ENCODE results near the gene RASD2.

The RASD2 gene

DNA sequence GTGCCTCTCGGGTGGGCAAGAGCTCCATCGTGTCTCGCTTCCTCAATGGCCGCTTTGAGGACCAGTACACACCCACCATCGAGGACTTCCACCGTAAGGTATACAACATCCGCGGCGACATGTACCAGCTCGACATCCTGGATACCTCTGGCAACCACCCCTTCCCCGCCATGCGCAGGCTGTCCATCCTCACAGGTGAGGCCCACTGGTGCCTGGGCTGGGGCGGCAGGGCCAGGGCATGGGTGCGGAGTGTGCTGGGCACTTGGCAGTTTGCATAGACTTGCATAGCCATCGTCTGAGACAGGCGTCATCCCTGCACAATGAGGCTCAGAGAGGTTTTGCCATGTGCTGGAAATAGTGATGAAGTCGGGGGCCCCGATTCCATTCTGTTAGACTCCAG, 6.3 kb downstream of the RASD2 start:
- H3K27me3 ChIP-seq (ENCODE audit: insufficient read depth, low read depth, severe bottlenecking), result peaks cover 25% of the 10 kb centered on the region
- H3K27ac ChIP-seq, result no peak overlapping the region
- TF ChIP-seq, protein P1, sequence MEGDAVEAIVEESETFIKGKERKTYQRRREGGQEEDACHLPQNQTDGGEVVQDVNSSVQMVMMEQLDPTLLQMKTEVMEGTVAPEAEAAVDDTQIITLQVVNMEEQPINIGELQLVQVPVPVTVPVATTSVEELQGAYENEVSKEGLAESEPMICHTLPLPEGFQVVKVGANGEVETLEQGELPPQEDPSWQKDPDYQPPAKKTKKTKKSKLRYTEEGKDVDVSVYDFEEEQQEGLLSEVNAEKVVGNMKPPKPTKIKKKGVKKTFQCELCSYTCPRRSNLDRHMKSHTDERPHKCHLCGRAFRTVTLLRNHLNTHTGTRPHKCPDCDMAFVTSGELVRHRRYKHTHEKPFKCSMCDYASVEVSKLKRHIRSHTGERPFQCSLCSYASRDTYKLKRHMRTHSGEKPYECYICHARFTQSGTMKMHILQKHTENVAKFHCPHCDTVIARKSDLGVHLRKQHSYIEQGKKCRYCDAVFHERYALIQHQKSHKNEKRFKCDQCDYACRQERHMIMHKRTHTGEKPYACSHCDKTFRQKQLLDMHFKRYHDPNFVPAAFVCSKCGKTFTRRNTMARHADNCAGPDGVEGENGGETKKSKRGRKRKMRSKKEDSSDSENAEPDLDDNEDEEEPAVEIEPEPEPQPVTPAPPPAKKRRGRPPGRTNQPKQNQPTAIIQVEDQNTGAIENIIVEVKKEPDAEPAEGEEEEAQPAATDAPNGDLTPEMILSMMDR (IDR thresholded peaks at IDR 0.05; ENCODE audit: low read depth, low read length), result no peak
- no peaks in the 10 kb centered on the region for H3K9me3 ChIP-seq (ENCODE audit: severe bottlenecking)
- no peak overlapping the region for H3K4me3 ChIP-seq (ENCODE audit: low read depth, low read length)
- no peaks in the 10 kb centered on the region for H3K36me3 ChIP-seq
- no peak for DNase-seq

DNA sequence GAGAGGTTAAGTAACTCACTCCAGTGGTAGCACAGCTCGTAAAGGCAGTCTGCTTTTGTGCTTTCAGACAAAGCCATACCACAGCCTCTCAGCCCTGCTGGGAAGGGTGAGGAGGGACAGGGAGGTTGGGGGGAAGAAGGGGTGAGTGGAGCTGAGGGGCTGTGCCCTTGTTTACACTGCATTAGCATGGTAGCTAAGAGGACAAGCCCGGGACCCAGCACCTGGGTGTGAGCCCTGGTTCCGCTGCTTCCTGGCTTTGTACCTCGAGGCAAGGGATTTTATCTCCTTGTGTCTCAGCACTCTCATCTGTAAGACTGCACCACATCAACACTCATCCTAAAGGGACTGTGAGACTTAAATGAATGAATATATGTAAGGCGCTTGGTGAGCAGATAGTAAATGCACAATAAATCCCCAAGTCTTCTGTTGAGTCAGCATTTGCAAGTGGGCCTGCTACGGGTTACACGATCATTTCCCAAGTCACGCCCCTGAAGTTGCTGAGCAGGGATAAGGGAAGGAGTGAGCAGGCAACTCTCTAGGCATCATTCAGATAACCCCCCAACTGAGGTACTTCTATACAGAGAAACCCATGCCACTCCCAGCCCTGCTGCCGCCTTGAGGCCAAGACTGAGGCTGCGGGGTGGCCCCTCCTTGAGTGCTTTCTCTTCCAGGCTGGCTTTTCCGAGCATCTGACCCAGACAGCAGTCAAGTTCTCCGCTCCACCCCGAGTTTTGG, 7.5 kb downstream of the RASD2 start:
- Histone ChIP-seq H3K27me3 (ENCODE audit: insufficient read depth, low read depth, severe bottlenecking) (peaks cover 12% of the 10 kb centered on the region), H3K9me3 (ENCODE audit: severe bottlenecking) (no peaks in the 10 kb centered on the region), H3K36me3 (no peaks in the 10 kb centered on the region), H3K27ac (no peak overlapping the region), H3K4me3 (ENCODE audit: low read depth, low read length) (no peak overlapping the region)
- DNase-seq, result no peak
- TF ChIP-seq, protein P1 (IDR thresholded peaks at IDR 0.05; ENCODE audit: low read depth, low read length), result 0 out of 2 replicates have a peak, but pooled peaks have one; percentile 34

DNA sequence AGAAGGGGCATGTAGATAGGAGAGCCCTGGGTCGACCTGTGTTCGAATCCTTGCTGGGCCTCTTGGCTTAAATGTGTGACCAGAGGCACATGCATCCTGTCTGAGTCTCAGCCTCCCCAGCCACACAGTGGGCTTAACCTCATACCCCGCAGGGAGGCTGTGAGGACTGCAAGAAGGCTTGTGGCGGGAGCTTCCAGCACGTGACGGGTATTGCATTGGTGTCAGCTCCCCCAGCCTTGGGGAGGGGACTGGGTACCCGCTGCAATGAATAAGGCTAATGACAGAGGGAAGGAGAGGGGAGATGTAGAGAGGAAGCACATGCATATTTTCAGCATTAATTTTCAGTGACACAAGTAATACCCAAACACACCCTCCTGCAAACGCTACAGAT, 8.1 kb downstream of the RASD2 start:
- Histone ChIP-seq H3K9me3 (ENCODE audit: severe bottlenecking) (no peaks in the 10 kb centered on the region), H3K36me3 (no peaks in the 10 kb centered on the region), H3K27me3 (ENCODE audit: insufficient read depth, low read depth, severe bottlenecking) (peaks cover 9% of the 10 kb centered on the region), H3K27ac (no peak overlapping the region), H3K4me3 (ENCODE audit: low read depth, low read length) (no peak overlapping the region)
- no peak for DNase-seq
- TF ChIP-seq, protein P1 (IDR thresholded peaks at IDR 0.05; ENCODE audit: low read depth, low read length), result no peak

DNA sequence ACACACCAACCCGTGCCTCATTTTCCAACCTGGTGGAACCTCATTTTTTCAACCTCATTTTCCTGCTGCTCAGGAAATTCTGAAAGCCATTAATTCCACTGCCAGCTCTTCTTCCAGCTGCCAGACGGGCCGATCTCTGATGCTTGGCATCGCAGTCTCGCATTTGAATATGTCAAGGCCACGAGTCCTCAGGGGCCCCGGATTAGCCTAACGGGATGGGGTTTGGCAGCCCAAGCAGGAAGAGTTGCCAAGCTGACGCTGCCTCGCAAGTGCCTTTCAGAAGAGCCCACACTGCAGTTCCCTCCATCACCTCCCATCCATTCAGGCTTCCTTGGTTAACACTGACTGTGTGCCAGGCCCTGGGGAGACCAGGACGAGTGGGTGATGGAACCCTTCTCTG, 8.7 kb downstream of the RASD2 start:
- no peak overlapping the region for H3K4me3 ChIP-seq (ENCODE audit: low read depth, low read length)
- H3K27ac ChIP-seq, result no peak overlapping the region
- peak; percentile 38 for DNase-seq
- TF ChIP-seq, protein P1 (IDR thresholded peaks at IDR 0.05; ENCODE audit: low read depth, low read length), result no peak
- no peaks in the 10 kb centered on the region for H3K36me3 ChIP-seq
- H3K27me3 ChIP-seq (ENCODE audit: insufficient read depth, low read depth, severe bottlenecking), result peaks cover 3% of the 10 kb centered on the region
- H3K9me3 ChIP-seq (ENCODE audit: severe bottlenecking), result no peaks in the 10 kb centered on the region

DNA sequence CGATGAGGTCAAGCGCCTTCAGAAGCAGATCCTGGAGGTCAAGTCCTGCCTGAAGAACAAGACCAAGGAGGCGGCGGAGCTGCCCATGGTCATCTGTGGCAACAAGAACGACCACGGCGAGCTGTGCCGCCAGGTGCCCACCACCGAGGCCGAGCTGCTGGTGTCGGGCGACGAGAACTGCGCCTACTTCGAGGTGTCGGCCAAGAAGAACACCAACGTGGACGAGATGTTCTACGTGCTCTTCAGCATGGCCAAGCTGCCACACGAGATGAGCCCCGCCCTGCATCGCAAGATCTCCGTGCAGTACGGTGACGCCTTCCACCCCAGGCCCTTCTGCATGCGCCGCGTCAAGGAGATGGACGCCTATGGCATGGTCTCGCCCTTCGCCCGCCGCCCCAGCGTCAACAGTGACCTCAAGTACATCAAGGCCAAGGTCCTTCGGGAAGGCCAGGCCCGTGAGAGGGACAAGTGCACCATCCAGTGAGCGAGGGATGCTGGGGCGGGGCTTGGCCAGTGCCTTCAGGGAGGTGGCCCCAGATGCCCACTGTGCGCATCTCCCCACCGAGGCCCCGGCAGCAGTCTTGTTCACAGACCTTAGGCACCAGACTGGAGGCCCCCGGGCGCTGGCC, 11.0 kb downstream of the RASD2 start:
- Histone ChIP-seq H3K36me3 (no peaks in the 10 kb centered on the region), H3K27ac (no peak overlapping the region), H3K27me3 (ENCODE audit: insufficient read depth, low read depth, severe bottlenecking) (no peaks in the 10 kb centered on the region), H3K4me3 (ENCODE audit: low read depth, low read length) (no peak overlapping the region), H3K9me3 (ENCODE audit: severe bottlenecking) (no peaks in the 10 kb centered on the region)
- no peak for DNase-seq
- TF ChIP-seq, protein P1 (IDR thresholded peaks at IDR 0.05; ENCODE audit: low read depth, low read length), result no peak

Data from WERI-Rb-1 (cell line).